HuH-7.5 (cell line): ENCODE measurements around the gene SH2D6.
"Not testable (repeated sequence)": the region's sequence is repeated elsewhere in the genome, so short reads cannot be mapped to it uniquely, and the experiment has no call there.

ENCODE experiments used
- DNase-seq: peaks from one replicate; pipeline ENCODE4 v3.0.0; 2011; ENCODE audit warnings: low spot score

Gene SH2D6

DNA sequence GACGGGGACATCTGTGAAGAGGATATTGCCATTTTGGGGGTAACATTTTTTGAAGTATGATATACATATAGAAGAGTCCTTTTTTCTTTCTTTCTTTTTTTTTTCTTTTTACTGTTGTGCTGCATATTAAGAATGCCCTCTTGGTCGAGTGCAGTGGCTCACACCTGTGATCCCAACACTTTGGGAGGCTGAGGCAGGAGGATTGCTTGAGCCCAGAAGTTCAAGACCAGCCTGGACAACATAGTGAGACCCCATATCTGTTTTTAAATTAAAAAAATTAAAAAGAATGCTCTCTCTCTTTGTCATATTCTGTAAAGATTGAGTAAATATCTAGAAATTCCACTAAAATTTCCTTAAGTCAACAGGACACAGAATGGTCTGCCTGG is 3.6 kb downstream of the SH2D6 start:
- no peak for DNase-seq

DNA sequence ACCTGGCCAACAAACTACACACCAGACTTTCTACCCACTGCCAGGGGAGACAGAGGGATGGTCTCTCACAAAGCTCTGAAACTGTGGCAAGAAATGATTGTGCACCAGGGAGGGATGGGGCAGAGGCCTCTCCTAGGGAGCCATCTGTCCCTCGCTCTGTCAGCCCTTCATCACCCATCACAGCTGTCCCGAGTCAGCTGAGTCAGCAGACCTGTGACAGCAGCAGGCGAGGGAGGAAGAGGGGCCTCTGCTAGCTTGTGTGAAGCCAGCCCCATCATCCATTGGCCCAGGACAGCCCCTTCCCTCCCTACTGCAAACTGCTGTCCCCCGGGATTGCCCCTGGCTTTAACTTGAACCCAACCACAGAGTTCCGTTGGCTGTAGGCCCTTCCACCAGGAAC is 5.0 kb downstream of the SH2D6 start:
- DNase-seq = no peak

DNA sequence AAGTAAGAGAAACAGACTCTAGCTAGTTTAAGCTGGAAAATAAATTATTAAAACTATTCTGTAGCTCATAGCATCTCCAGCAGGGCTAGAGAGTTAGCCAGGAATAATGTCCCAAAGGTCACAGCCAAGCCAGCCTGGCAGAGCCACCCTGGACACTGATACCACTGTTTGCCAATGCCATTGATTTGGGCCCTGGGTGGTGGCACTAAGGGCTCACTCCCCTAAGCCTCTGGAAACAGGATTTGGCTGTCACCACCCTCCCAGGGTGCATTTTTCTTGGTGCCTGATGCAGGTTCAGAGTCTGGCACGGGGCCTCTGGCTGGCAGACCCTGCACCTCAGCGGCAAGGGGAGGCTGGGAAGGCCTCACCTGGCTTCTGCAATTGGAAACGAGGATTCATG is 7.1 kb downstream of the SH2D6 start:
- no peak for DNase-seq

DNA sequence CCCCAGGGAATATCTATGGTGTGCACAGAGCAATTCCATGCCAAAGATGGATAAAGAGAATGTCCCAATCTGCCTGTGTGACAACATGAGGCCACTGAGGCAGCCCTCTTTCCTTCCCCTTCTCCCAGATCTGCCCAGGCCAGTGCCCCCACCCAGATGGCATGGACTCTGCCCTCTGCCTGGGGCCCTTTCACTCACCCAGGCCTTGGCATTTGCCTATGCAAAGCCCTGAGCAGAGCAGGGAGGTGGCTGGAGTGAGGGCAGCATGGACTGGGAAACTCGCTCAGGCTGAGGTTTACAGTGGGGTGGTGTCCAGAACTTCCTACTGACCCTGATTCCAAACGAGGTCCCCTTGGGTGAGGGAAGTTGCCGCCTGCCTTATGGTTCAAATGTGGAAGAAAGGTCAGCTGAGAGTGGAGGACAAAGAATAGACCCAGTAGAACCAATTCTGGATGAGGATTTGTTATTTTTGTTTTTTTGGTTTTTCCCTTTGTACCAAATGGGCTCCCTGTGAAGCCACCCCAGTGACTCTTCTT is 8.9 kb downstream of the SH2D6 start:
- DNase-seq = no peak

DNA sequence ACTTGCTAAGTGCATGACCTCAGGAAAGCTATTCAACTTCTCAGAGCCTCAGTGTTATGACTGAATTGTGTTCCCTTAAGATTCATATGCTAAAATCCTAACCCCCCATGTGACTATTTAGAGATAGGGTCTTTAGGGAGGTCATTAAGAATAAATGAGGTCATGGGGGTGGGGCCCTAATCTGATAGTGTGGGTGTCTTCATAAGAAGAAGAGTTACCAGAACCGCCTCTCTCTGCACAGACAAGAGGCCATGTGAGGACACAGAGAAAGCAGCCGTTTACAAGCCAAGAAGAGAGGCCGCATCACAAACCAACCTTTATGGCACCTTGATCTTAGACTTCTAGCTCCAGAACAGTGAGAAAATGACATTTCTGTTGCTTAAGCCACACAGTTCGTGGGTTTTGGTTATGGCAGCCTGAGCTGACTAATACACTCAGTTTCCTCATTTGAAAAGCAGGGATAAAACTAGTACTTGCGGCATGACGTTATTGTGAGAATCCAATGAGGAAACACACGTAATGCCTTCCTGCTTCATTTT is 9.9 kb downstream of the SH2D6 start:
- DNase-seq = no peak

DNA sequence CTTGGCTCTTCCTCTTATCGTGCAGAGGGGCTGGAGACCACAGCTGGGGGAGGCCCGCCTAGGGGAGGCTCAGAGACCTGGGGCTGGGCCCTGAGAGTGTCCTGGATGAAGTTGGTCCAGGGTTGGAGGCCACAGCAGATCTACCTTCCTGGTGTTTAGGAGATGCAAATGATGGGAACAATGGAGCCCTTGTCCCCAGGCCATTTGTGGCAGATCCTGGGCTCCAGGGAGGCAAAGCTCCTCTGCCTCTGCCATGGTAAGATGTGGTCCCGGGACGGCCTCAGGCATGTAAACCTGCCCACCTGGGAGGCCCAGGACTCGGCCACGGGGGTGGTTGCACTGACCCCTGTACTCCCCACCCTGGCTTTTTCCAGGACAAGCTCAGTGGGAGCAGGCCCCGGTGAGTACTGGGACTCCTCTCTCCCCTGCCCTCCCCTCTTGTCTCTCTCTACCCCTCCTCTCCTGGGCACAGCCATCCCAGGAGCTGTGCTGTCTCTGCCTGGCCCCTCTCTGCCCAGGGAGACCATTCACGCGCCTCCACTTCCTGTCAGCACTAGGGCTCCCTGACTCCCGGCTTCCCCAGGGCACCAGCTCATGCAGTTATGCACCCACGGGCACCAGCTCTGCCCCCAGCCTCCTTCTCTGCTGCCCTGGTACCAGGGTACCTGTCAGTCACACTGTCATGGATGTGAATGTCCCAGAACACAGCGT is 10.9 kb downstream of the SH2D6 start:
- peak; percentile 4 for DNase-seq

DNA sequence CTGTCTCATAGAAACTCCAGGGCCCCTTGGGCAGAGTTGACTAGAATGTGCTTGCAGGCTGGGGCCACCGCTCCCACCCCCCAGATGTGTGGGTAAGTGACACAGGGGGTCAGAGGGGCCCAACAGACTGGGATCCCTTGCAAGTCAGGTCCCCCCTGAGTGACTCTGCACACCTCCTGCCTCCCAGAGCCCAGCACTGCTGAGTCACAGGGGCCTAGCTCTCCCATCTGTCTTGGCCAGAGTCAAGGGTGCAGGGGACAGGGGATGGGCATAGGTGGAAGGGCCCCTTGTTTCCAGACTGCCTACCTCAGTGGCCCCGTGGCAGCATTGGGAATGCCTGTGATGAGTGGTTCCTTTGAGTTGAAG is 11.4 kb downstream of the SH2D6 start:
- DNase-seq = no peak

DNA sequence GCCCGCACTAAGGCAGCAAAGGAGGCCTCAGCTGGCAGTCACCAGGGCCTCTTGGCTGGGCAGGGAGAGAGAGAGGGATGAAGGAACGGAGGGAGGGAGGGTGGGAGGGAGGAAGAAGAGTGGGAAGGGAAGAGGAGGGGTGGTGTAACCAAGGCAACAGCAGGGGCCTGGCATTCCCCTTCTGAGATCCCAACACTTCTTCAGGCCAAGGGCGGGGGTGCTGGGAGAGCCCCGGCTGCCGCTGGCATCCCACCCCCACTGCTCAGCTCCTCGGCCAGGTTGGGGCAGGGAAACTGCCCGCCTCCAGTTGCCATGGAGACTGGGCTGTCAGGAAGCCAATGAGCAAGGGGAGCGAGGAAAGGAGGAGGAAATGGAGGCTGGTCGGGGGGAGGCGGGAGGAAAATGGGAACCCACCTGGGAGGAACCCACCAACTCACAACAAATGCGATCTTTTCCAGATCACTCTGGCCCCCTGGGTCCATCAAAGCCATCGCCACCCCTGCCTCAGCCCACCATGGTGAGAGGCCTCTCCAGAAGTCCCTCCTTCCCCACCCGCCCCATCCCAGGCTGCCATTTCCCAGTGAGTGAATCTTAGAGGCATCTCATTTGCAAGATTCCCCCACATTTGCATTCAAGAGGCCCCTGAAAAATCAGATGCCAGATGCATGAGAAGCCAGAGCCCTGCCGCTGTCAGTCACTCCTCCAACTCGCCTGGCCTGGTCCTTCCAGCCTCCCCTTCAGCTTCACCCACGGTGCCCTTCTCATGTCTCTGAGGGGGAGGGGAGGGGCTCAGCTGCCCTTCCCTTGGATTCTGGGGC is 12.4 kb downstream of the SH2D6 start:
- peak; percentile 7 for DNase-seq

DNA sequence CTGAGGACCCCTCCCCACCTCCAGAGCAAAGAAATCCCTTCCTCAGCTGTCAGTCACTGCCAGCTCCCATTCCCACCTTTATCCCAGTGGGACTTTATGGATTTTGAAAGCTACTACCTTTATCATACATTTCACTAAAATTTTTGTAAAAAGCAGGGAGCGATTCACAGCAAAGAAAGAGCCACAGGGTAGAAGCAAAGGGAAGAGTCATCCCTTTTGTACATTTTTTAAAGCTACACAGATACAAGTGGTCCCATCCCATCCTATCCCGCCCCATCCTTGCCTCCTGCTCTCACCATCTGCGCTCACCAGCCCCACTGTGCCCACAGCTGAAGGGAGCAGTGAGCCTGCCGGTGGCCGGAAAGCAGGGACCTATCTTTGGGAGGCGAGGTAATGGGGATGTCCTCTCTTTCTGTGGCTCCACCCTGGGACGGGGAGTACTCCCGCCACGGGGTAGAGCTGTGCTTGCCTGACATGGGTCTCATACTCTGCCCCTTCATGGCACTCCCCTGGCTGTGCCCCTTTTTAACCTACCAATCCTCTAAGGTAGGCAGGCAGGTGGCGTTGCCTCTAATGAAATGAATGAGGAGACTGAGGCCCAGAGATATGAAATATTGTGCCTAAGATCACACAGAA is 13.2 kb downstream of the SH2D6 start:
- peak; percentile 7 for DNase-seq

DNA sequence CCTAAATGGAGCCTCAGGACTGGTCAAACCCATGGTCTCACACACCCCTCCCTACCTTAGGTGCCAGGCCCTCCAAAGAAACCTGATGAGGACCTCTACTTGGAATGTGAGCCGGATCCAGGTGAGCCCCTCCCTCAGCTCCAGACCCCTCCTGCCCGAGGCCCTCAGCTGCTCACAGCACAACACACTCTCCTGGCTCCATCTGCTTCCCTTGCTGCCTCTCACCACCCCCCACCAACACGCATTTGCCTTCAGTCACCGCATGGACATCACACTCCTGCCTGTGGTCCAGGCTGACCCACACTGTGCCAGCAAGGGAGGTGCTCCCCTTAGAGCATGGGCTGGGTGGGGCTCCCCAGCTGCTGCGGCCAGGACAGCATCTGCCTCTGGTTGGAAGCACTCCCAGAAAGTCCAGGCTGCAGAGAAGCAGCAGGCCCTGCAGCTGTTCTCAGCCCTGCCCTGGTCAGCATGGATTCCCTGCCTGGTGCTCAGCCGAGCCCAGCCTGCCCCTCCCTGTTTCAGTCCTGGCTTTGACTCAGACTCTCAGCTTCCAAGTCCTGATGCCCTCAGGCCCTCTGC is 15.1 kb downstream of the SH2D6 start:
- no peak for DNase-seq

DNA sequence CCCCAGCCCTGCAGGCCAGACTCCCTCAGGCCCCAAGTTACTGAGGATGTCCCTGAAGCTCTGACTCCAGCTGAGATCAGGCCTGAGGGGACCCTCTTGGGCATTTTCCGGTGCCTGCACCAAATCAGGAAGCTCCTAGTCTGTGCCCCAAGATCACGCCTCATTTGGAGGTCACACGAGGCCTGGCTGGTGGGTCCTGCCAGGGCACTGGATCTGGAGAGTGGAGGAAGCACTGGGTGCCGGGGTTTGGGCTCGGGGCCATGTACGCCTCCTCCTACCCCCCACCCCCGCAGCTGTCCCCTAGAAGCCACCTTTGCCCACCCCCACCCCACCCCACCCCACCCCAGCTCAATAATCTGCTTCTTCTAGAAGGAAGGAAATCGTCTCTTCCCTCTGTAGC is 16.2 kb downstream of the SH2D6 start:
- DNase-seq = no peak

DNA sequence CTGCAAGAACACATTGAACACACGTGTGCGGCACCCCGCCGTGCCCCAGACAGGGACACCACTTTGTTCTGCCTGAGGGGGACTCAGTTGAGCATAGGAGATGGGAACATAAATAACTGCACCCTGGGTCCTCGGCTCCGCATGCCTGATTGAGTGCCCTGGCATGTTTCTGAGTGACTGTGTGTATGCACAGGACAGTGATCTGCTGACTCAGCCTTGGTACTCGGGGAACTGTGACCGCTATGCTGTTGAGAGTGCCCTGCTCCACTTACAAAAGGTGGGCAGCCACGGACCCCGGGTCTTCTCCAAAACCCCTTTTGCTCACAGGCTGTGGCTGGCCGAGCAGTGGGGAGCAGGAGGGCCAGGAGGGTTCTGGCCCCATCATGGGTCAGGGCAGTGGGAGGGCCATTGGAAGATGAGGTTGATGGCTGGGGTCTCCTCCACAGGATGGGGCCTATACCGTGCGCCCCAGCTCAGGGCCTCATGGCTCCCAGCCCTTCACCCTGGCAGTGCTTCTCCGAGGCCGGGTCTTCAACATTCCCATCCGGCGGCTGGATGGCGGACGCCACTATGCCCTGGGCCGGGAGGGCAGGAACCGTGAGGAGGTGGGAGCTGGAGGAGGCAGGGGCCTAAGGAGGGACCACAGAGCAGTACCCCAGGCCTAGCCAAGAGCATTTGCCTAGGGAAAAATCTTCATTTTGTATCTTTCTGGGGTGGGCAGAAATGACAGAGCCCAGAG is 16.9 kb downstream of the SH2D6 start:
- no peak for DNase-seq

DNA sequence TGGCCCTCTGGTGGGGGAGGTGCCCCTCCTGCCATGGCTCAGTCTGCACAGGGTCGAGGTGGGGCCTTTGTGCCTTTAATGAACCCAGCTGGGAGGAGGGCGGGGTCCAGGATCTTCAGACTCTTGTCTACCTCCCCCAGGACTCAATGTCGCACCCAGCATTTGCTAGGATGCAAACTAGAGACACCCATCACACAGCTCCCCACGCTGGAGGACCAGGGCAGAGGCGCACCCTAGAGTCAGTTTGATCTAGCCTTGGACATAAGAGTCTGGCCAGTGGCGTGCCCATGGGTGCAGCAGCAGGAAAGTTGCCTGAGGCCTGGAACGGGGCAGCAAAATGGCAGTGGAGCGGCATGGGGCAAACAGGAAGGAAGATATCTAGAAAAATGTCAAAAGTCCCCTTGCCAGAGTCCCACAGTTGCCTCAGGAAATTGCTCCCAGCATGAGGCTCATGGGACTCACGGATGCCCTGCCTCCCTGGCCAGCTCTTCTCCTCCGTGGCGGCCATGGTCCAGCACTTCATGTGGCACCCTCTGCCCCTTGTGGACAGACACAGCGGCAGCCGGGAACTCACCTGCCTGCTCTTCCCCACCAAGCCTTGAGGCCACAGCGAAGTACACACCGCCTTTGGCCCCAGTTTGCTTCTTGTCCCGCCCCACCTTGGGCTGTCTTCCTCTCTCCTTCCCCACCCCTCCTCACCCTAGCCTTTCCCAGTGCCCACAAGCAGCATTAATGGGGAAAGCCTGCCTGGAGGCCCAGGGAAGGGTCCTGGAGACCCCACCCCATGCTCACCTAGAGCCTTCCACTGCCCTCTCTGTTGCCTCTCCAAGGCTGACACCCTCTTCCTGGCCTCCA is 17.7 kb downstream of the SH2D6 start:
- no peak for DNase-seq

DNA sequence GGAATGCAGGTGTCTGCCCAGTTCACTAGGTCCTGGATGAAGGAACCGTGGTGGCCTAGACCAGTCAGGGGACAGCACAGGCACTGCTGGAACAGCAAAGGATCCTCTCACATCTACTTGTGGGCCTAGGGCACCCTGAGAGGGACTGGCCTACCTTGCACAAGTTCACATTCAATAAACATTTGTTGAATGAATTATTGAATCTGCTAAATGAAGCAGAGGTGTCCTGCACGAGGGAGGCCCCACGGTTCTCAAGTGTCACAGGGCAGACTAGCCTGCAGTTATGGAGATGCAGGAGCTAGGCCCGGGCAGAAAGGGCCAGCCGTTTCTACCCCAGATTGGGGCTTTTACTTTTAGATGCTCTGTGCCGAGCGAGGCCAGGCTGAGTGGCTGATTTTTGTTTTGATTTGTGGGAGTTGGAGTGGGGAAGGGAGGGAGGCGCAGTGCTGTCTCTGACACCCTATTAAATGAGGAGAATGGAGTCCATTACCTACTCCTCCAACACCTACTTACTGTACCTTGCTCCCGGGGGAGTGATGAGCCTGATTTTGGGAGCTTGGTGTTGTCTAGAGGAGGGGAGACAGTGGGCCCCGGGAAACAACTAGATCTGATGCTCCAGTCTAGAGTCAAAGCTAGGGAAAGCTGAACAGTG is 18.4 kb downstream of the SH2D6 start:
- no peak for DNase-seq

DNA sequence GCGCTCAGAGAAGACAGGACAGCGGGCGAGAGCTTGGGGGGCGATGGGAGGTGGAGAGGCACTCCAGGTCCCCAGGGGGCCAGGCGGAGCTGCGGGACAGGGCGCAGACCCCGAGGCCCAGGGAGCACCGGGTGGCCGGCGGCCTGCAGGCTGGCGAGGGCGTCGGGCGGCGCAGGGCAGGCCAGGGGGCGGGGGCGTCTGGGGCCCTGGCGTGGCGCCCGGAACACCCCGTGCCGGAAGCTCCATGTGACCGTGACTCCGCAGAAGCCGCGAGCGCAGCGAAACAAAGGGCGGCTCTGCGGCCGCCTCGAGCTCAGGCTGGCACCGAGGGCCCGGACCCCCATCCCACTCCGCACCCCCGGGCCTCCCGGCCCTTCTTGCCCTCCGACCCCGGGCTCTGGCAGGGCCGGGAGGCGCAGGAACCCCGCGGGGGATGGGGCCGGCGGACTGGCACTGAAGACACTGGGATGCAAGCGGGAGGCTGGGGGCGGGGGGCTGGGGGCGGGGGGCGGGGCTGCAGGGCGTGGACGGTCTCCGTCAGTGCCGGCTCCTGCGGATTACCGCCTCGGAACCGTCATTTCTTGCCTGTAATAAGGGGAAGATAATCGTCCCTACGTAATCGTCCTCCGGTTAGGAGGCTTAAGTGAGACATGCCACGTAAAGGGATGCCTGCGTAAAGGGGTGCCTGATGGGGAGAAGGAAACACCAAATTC is 19.1 kb downstream of the SH2D6 start:
- DNase-seq = peak; percentile 77

DNA sequence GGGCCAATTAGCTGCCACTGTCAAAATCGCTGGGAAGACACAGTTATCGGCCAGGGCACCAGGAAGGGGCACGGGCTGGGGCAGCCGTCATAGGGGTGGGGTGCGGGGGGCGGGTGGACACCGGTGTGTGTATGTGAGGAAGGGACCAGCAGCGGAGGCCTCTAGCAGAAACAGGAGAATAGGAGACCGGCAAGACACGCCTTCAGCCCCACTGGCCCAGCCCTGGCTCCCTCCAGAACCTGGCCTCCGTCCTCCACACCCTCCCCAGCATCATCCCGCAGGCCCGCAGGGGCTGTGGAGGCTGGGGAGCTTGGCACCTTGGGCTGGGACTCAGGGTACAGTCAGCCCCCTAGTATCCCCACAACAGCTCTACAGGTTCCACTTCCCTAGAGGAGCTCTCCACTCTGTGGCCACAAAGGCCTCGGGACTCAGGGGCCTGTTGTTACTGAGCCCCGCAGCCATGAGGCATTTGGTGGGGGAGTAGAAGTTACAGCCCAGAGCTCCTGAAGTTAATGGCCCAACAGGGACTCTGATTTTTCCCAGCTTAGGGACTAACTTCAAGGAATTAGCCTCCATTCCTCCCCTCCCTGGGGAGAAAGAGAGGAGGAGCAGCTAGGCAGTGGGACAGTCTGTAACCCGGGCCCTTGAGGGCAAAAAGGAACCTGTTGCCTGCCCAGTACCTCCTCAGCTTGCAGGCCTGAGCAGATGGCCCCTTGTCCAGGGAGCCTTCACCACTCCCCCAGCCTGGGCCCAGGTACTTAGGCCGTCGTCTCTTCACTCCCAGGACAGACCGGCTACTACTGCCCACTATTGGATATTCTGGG is 19.9 kb downstream of the SH2D6 start:
- DNase-seq = no peak

DNA sequence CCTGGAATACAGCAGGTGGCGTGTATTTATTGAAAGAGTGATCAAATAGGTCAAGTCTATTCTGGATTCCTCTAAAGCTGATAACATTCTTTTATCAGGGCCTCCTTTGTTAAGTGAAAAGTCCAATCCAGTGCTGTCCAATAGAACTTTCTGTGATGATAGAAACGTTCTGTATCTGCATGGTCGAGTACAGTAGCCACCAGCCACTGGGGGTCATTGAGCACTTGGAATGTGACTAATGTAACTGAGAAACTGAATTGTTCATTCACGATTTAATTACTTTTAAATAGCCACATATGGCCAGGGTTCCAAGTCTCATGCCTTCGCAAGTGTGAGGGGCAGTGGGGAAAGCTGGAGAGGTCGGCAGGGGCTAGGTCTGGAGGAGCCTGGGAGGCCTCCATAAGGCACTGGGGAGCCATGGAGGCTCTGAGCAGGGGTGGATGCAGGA is 20.5 kb downstream of the SH2D6 start:
- no peak for DNase-seq

DNA sequence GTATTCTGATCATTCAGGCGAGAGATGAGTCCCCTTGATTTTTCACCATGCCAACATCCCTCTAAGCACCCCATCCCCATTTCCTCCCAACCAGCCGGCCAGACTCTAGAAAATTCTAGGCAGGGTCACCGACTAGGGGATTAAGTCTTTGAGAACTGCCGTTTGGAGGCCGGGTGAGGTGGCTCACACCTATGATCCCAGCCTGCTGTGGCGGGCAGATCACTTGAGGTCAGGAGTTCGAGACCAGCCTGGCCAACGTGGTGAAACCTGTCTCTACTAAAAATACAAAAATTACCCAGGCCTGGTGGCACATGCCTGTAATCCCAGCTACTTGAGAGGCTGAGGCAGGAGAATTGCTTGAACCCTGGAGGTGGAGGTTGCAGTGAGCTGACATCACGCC is 21.1 kb downstream of the SH2D6 start:
- not testable (repeated sequence) for DNase-seq

DNA sequence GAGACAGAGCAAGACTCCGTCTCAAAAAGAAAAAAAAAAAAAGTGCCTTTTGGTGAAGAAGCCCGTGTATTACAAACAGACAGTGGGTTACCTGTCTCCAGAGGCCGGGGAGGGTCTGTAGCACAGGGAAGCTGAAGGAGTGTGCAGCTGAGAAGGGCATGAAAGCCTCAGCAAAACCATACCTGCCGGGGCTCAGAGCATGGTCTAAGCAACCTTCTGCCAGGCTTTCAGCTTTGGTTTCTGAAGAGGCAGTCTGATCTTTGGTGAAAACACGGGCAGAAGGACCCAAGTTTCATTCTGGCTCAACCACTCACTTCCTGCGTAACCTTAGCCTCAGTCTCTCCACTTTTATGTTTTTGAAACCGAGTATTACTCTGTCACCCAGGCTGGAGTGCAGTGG is 21.5 kb downstream of the SH2D6 start:
- DNase-seq = no peak
